Measurements from ENCODE around the gene NUMB. TPM values are rescaled to one million over a fixed set of nuclear protein-coding genes. Genes with fewer than 3 reads are reported as not detected.
A peak's percentile ranks its signal among the peaks of the same experiment; 100 is the strongest.

Gene NUMB
- total RNA-seq, 1 donor from 2014 or later, result 33.1 TPM

DNA sequence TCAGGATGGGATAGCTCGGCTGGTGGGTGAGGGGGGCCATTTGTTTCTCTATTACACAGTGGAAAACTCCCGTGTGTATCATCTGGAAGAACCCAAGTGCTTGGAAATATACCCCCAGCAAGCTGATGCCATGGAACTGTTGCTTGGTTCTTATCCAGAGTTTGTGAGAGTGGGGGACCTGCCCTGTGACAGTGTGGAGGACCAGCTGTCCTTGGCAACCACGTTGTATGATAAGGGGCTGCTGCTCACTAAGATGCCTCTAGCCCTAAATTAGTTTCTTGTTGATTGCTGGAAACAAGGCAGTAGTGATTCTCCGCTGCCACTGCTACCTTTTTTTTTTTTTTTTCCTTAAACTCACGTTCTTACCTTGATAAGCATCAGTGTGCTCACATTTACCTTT lies 34.3 kb upstream of the NUMB start:
- no peaks in the 10 kb centered on the region for H3K27me3 ChIP-seq (ENCODE audit: control insufficient read depth, insufficient read depth, low read length)

DNA sequence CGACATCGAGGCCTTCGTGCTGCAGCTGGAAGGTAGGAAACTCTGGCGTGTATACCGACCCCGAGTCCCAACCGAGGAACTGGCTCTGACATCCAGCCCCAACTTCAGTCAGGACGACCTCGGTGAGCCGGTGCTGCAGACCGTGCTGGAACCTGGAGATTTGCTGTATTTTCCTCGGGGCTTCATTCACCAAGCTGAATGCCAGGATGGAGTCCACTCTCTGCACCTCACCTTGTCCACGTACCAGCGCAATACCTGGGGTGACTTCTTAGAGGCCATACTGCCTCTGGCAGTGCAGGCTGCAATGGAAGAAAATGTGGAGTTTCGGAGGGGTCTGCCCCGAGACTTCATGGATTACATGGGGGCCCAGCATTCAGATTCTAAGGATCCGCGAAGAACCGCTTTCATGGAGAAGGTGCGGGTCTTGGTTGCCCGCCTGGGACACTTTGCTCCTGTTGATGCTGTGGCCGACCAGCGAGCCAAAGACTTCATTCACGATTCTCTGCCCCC lies 33.8 kb upstream of the NUMB start:
- TF ChIP-seq, protein P1, sequence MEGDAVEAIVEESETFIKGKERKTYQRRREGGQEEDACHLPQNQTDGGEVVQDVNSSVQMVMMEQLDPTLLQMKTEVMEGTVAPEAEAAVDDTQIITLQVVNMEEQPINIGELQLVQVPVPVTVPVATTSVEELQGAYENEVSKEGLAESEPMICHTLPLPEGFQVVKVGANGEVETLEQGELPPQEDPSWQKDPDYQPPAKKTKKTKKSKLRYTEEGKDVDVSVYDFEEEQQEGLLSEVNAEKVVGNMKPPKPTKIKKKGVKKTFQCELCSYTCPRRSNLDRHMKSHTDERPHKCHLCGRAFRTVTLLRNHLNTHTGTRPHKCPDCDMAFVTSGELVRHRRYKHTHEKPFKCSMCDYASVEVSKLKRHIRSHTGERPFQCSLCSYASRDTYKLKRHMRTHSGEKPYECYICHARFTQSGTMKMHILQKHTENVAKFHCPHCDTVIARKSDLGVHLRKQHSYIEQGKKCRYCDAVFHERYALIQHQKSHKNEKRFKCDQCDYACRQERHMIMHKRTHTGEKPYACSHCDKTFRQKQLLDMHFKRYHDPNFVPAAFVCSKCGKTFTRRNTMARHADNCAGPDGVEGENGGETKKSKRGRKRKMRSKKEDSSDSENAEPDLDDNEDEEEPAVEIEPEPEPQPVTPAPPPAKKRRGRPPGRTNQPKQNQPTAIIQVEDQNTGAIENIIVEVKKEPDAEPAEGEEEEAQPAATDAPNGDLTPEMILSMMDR (IDR thresholded peaks at IDR 0.05; ENCODE audit: insufficient read depth, low read length, poor library complexity, severe bottlenecking), result no peak
- Histone ChIP-seq H3K27me3 (ENCODE audit: control insufficient read depth, insufficient read depth, low read length) (no peaks in the 10 kb centered on the region), H3K36me3 (ENCODE audit: control insufficient read depth, insufficient read depth, low read length) (no peaks in the 10 kb centered on the region), H3K4me3 (ENCODE audit: low read depth, low read length) (peak overlapping the region; percentile 57)
- no peak for DNase-seq (ENCODE audit: low read depth)

More for the DNA sequence above, 34.3 kb upstream of the NUMB start:
- no peaks in the 10 kb centered on the region for H3K36me3 ChIP-seq (ENCODE audit: control insufficient read depth, insufficient read depth, low read length)
- no peak for DNase-seq (ENCODE audit: low read depth)
- H3K4me3 ChIP-seq (ENCODE audit: low read depth, low read length), result no peak overlapping the region
- TF ChIP-seq, protein P1 (IDR thresholded peaks at IDR 0.05; ENCODE audit: insufficient read depth, low read length, poor library complexity, severe bottlenecking), result no peak

DNA sequence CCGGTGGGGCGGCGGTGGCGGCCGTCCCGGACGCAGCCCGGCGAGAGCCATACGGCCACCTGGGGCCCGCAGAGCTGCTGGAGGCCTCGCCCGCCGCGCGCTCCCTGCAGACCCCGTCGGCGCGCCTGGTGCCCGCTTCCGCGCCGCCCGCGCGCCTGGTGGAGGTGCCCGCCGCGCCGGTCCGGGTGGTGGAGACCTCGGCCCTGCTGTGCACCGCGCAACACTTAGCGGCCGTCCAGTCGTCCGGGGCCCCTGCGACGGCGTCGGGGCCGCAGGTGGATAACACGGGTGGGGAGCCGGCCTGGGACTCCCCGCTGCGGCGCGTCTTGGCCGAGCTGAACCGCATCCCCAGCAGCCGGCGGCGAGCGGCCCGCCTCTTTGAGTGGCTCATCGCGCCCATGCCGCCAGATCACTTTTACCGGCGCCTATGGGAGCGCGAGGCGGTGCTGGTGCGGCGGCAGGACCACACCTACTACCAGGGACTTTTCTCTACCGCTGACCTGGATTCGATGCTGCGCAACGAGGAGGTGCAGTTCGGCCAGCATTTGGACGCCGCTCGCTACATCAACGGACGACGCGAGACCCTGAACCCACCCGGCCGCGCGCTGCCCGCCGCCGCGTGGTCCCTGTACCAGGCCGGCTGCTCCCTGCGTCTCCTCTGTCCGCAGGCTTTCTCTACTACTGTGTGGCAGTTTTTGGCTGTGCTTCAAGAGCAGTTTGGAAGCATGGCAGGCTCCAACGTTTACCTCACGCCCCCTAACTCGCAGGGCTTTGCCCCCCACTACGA lies 33.1 kb upstream of the NUMB start:
- no peak for DNase-seq (ENCODE audit: low read depth)
- H3K27me3 ChIP-seq (ENCODE audit: control insufficient read depth, insufficient read depth, low read length), result no peaks in the 10 kb centered on the region
- peak overlapping the region; percentile 57 for H3K4me3 ChIP-seq (ENCODE audit: low read depth, low read length)
- H3K36me3 ChIP-seq (ENCODE audit: control insufficient read depth, insufficient read depth, low read length), result no peaks in the 10 kb centered on the region
- TF ChIP-seq, protein P1 (IDR thresholded peaks at IDR 0.05; ENCODE audit: insufficient read depth, low read length, poor library complexity, severe bottlenecking), result no peak

DNA sequence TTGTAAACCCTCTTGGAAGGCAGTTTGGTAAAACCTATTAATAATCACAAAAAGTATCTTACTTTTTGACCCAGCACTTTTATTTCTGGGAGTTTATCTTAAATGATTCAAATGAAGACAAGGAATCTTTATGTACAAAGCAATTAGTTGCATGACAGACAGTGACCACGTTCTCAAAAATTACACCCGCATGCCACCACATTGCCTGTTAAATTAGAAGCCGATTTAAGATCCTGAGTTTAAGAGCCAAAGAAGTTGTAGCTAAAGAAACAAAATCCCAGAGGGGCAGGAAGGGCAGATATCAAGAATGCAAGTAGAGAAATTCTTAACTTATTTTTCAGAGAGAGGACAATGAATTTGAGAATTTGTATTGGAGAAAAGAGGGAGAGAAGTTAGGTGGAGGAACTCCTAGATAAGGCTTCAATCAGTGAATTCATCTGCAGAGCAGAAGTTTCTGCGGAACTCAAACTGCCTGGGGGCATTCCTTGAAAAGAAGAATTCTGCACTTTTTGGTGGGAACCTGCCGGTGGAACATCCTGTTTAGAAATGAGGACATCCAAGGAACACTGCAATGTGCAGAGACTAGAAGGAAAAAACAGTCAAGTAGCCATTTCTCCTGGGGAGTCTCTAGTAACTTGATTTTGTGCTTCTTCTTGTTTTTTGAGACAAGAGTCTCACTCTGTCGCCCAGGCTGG lies 31.3 kb upstream of the NUMB start:
- no peak for DNase-seq (ENCODE audit: low read depth)
- H3K27me3 ChIP-seq (ENCODE audit: control insufficient read depth, insufficient read depth, low read length), result no peaks in the 10 kb centered on the region
- TF ChIP-seq, protein P1 (IDR thresholded peaks at IDR 0.05; ENCODE audit: insufficient read depth, low read length, poor library complexity, severe bottlenecking), result no peak
- no peak overlapping the region for H3K4me3 ChIP-seq (ENCODE audit: low read depth, low read length)
- no peaks in the 10 kb centered on the region for H3K36me3 ChIP-seq (ENCODE audit: control insufficient read depth, insufficient read depth, low read length)

DNA sequence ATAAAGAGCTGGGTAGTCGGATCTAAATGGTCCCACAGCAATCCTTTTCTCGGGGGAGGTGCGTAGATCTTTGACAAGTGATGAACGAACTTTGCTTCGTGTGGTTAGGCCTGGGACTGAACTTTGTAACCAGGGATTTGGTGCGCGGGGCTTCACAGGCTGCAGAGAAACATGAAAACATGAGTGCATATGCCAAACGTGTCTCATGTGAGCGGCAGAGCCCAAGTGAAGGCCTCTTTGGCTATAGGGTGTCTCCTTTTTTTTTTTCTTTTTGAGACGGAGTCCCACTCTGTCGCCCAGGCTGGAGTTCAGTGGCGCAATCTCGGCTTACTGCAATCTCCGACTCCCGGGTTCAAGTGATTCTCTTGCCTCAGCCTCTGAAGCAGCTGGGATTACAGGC lies 20.3 kb upstream of the NUMB start:
- no peak for DNase-seq (ENCODE audit: low read depth)
- H3K4me3 ChIP-seq (ENCODE audit: low read depth, low read length), result no peak overlapping the region
- H3K36me3 ChIP-seq (ENCODE audit: control insufficient read depth, insufficient read depth, low read length), result no peaks in the 10 kb centered on the region
- TF ChIP-seq, protein P1 (IDR thresholded peaks at IDR 0.05; ENCODE audit: insufficient read depth, low read length, poor library complexity, severe bottlenecking), result no peak
- no peaks in the 10 kb centered on the region for H3K27me3 ChIP-seq (ENCODE audit: control insufficient read depth, insufficient read depth, low read length)

Data from kidney epithelial cell (primary cell).